Type B pancreatic cell (in vitro differentiated cells): ENCODE measurements around the gene BCAP31. TPM values are rescaled to one million over a fixed set of nuclear protein-coding genes. Genes with fewer than 3 reads are reported as not detected.
A peak's percentile ranks its signal among the peaks of the same experiment; 100 is the strongest.
"Not testable (repeated sequence)": the region's sequence is repeated elsewhere in the genome, so short reads cannot be mapped to it uniquely, and the experiment has no call there.

Source experiments
- DNase-seq: peaks from one replicate; pipeline ENCODE4 v3.0.0; 2021; ENCODE audit warnings: mixed read lengths; ENCODE audit not compliant: unreplicated experiment; ENCODE audit errors: extremely low spot score
- H3K27ac Mint-ChIP-seq: 2 replicates; pipeline ENCODE4 v1.8.0; 2021; ENCODE audit warnings: mild to moderate bottlenecking, mixed read lengths
- H3K27me3 Mint-ChIP-seq: 2 replicates; pipeline ENCODE4 v1.8.0; 2021; ENCODE audit warnings: mixed read lengths
- H3K36me3 Mint-ChIP-seq: 2 replicates; pipeline ENCODE4 v1.8.0; 2021; ENCODE audit warnings: mixed read lengths
- H3K4me1 Mint-ChIP-seq: one replicate; pipeline ENCODE4 v1.8.0; 2021; ENCODE audit warnings: mixed read lengths; ENCODE audit not compliant: unreplicated experiment
- H3K4me3 Mint-ChIP-seq: 2 replicates; pipeline ENCODE4 v1.8.0; 2021; ENCODE audit warnings: mild to moderate bottlenecking, mixed read lengths
- H3K9me3 Mint-ChIP-seq: 2 replicates; pipeline ENCODE4 v1.8.0; 2021; ENCODE audit warnings: mixed read lengths
- CTCF ChIP-seq: fragments of 200-600 bp; sonication (generic); conservative IDR thresholded peaks from 2 replicates; pipeline ENCODE4 v1.5.0; 2021; ENCODE audit warnings: antibody characterized with exemption, mild to moderate bottlenecking
- total RNA-seq: library from RNA; stranded (reverse); gene quantifications from 2 replicates; pipeline ENCODE4 v1.2.1, GENCODE V29; 2021; ENCODE audit warnings: low replicate concordance

Gene BCAP31
- total RNA-seq, 1 donor from 2014 or later, result 160 TPM

GRCh38 chrX:153731117-153731844, 7.1 kb upstream of the BCAP31 start:
- H3K27me3 Mint-ChIP-seq, result no peaks in the 10 kb centered on the region
- DNase-seq, result no peak
- no peaks in the 10 kb centered on the region for H3K9me3 Mint-ChIP-seq
- H3K27ac Mint-ChIP-seq, result peak overlapping the region; percentile 59
- no peak for TF ChIP-seq CTCF
- H3K36me3 Mint-ChIP-seq, result peaks cover 9% of the 10 kb centered on the region
- H3K4me3 Mint-ChIP-seq, result no peak overlapping the region
- peaks cover 3% of the 10 kb centered on the region for H3K4me1 Mint-ChIP-seq

- H3K4me1 Mint-ChIP-seq, H3K4me3 Mint-ChIP-seq, H3K27me3 Mint-ChIP-seq, DNase-seq, H3K27ac Mint-ChIP-seq, H3K9me3 Mint-ChIP-seq, H3K36me3 Mint-ChIP-seq: not testable (repeated sequence)
These were observed 5.9 kb upstream of the BCAP31 start for GRCh38 chrX:153730115-153730514.

- H3K36me3 Mint-ChIP-seq, result peaks cover 9% of the 10 kb centered on the region
- peaks cover 3% of the 10 kb centered on the region for H3K4me1 Mint-ChIP-seq
- H3K9me3 Mint-ChIP-seq, result no peaks in the 10 kb centered on the region
- no peak overlapping the region for H3K27ac Mint-ChIP-seq
- no peak overlapping the region for H3K4me3 Mint-ChIP-seq
- no peak for DNase-seq
- H3K27me3 Mint-ChIP-seq, result no peaks in the 10 kb centered on the region
- TF ChIP-seq CTCF, result no peak
These were observed 4.9 kb upstream of the BCAP31 start for GRCh38 chrX:153728951-153729631.

GRCh38 chrX:153728095-153728494, 3.9 kb upstream of the BCAP31 start:
- Mint-ChIP-seq H3K9me3 (no peaks in the 10 kb centered on the region), H3K36me3 (peaks cover 9% of the 10 kb centered on the region), H3K27ac (no peak overlapping the region), H3K4me1 (peaks cover 3% of the 10 kb centered on the region), H3K4me3 (no peak overlapping the region), H3K27me3 (no peaks in the 10 kb centered on the region)
- TF ChIP-seq CTCF, result no peak
- DNase-seq, result no peak

- H3K4me1 Mint-ChIP-seq, result peaks cover 4% of the 10 kb centered on the region
- H3K27ac Mint-ChIP-seq, result peak overlapping the region; percentile 31
- H3K4me3 Mint-ChIP-seq, result peak overlapping the region; percentile 31
- no peaks in the 10 kb centered on the region for H3K9me3 Mint-ChIP-seq
- no peak for TF ChIP-seq CTCF
- H3K27me3 Mint-ChIP-seq, result no peaks in the 10 kb centered on the region
- DNase-seq, result no peak
- peaks cover 10% of the 10 kb centered on the region for H3K36me3 Mint-ChIP-seq
These were observed 3.1 kb upstream of the BCAP31 start for GRCh38 chrX:153727123-153727931.
